HCT116 (cell line): ENCODE data around the gene IRAK2. TPM values are rescaled to one million over a fixed set of nuclear protein-coding genes. Genes with fewer than 3 reads are reported as not detected.

ENCODE experiments used
- ATAC-seq: fragments of 200-7000 bp; cut with Tn5 transposase; 2 replicates; pipeline ENCODE4 v1.9.1; 2020; ENCODE audit warnings: mild to moderate bottlenecking, moderate library complexity
- BruUV-seq: library from RNA; stranded (reverse); fragments of 400-500 nt; replicated peaks from 2 replicates; lab custom pipeline; 2021; lab: Mats Ljungman, UMichigan
- CTCF ChIA-PET: fragments of 300-600 bp; sonication (Branson Sonifier 250); formaldehyde crosslinking; loops from one replicate; lab custom pipeline; 2021; ENCODE audit warnings: antibody characterized with exemption; lab: Charles Lee
- POLR2A ChIA-PET: fragments of 300-600, 350-600 bp; sonication (Branson Sonifier 250); formaldehyde crosslinking; loops from one replicate; lab custom pipeline; 2021; ENCODE audit warnings: antibody characterized with exemption; lab: Charles Lee
- RAD21 ChIA-PET, 2 experiments: fragments of 300-600 bp; sonication (Branson Sonifier 250); formaldehyde crosslinking; loops; one replicate each; lab custom pipeline; 2023; ENCODE audit warnings: low total read pairs in 2 of 2; ENCODE audit not compliant: uncharacterized antibody in 2 of 2, unreplicated experiment in 2 of 2, low non-redundant PET in 1 of 2; lab: Charles Lee
- DNase-seq: peaks from one replicate; pipeline ENCODE4 v3.0.0-alpha.2; 2010; ENCODE audit warnings: low read depth, low spot score
- H2AFZ ChIP-seq: fragments of 200-600 bp; shearing (Covaris generic), sonication (generic); 2 replicates; pipeline ENCODE4 v1.6.1; 2017; ENCODE audit warnings: low read depth, mixed run types, mixed read lengths, antibody characterized with exemption, low read length; ENCODE audit not compliant: poor library complexity, severe bottlenecking
- H3K27ac ChIP-seq: 2 replicates; pipeline ENCODE4 v1.5.1; 2012; ENCODE audit warnings: low read depth, low read length
- H3K27me3 ChIP-seq: fragments of 200-600 bp; sonication (generic); 2 replicates; pipeline ENCODE4 v1.6.1; 2016; ENCODE audit warnings: mixed run types, low read length, mixed read lengths; ENCODE audit not compliant: insufficient read depth
- H3K36me3 ChIP-seq, 2 experiments: fragments of 200-500 bp in 1 of 2; fragments of 200-600 bp in 1 of 2; sonication (Bioruptor generic) in 1 of 2; sonication (generic) in 1 of 2; 2 replicates each; pipeline versions ENCODE4 v1.5.1 to v1.6.1; 2014 to 2016; ENCODE audit warnings: low read length in 2 of 2, inconsistent platforms in 1 of 2, mixed read lengths in 1 of 2, mixed run types in 1 of 2; ENCODE audit not compliant: insufficient read depth in 2 of 2, control insufficient read depth in 1 of 2
- H3K4me1 ChIP-seq, 2 experiments: fragments of 200-600 bp in 1 of 2; sonication (generic) in 1 of 2; 2 replicates each; pipeline versions ENCODE4 v1.5.1 to v1.6.1; 2012 to 2017; ENCODE audit warnings: low read length in 2 of 2, inconsistent platforms in 1 of 2, mild to moderate bottlenecking in 1 of 2, mixed read lengths in 1 of 2, mixed run types in 1 of 2, moderate library complexity in 1 of 2; ENCODE audit not compliant: insufficient read depth in 2 of 2, control insufficient read depth in 1 of 2
- H3K4me2 ChIP-seq: fragments of 200-600 bp; sonication (generic); 2 replicates; pipeline ENCODE4 v1.6.1; 2017; ENCODE audit warnings: mixed run types, low read length, mixed read lengths
- H3K4me3 ChIP-seq, 2 experiments: fragments of 200-600 bp in 1 of 2; sonication (generic) in 1 of 2; replicated peaks in 1 of 2; 2 replicates each; pipeline ENCODE4 v1.5.1; 2011 to 2016; ENCODE audit warnings: low read length in 2 of 2, control low read depth in 1 of 2, low read depth in 1 of 2, mild to moderate bottlenecking in 1 of 2, mixed read lengths in 1 of 2, mixed run types in 1 of 2
- H3K79me2 ChIP-seq: fragments of 200-600 bp; sonication (generic); 2 replicates; pipeline ENCODE4 v1.6.1; 2017; ENCODE audit warnings: mild to moderate bottlenecking, mixed run types, low read length, moderate library complexity, mixed read lengths; ENCODE audit not compliant: insufficient read depth
- H3K9ac ChIP-seq: fragments of 200-600 bp; sonication (generic); 2 replicates; pipeline ENCODE4 v1.6.1; 2016; ENCODE audit warnings: low read length, mixed read lengths
- H3K9me2 ChIP-seq: fragments of 200-600 bp; sonication (generic), shearing (Covaris generic); 2 replicates; pipeline ENCODE4 v1.6.1; 2017; ENCODE audit warnings: mixed run types, mild to moderate bottlenecking, moderate library complexity; ENCODE audit not compliant: insufficient read depth
- H3K9me3 ChIP-seq, 2 experiments: fragments of 200-500 bp in 1 of 2; fragments of 200-600 bp in 1 of 2; sonication (Bioruptor generic) in 1 of 2; sonication (generic) in 1 of 2; 2 replicates each; pipeline ENCODE4 v1.6.1; 2014 to 2017; ENCODE audit warnings: low read length in 2 of 2, mixed read lengths in 2 of 2, inconsistent platforms in 1 of 2, low read depth in 1 of 2, mild to moderate bottlenecking in 1 of 2, mixed run types in 1 of 2, moderate library complexity in 1 of 2; ENCODE audit not compliant: control insufficient read depth in 1 of 2, insufficient read depth in 1 of 2
- H4K20me1 ChIP-seq: fragments of 200-600 bp; sonication (generic), shearing (Covaris generic); 2 replicates; pipeline ENCODE4 v1.6.1; 2017; ENCODE audit warnings: mixed run types, mild to moderate bottlenecking, moderate library complexity; ENCODE audit not compliant: insufficient read depth
- CEBPB ChIP-seq: IDR thresholded peaks from 2 replicates; pipeline ENCODE4 v1.6.1; 2012; ENCODE audit warnings: low read depth
- EGR1 ChIP-seq: IDR thresholded peaks from 2 replicates; pipeline ENCODE4 v1.6.1; 2012; ENCODE audit warnings: low read depth
- ELF1 ChIP-seq: IDR thresholded peaks from 2 replicates; pipeline ENCODE4 v1.6.1; 2012; ENCODE audit warnings: low read depth, borderline replicate concordance
- FOSL1 ChIP-seq: IDR thresholded peaks from 2 replicates; pipeline ENCODE4 v1.6.1; 2012; ENCODE audit warnings: low read depth
- JUND ChIP-seq: IDR thresholded peaks from 2 replicates; pipeline ENCODE4 v1.6.1; 2012
- MAX ChIP-seq: IDR thresholded peaks from 2 replicates; pipeline ENCODE4 v1.6.1; 2012
- POLR2A ChIP-seq: IDR thresholded peaks from 2 replicates; pipeline ENCODE4 v1.7.0; 2011; ENCODE audit warnings: borderline replicate concordance; ENCODE audit not compliant: insufficient read depth, insufficient read length; ENCODE audit errors: extremely low read depth
- POLR2AphosphoS5 ChIP-seq: IDR thresholded peaks from 2 replicates; pipeline ENCODE4 v1.6.1; 2011; ENCODE audit warnings: mild to moderate bottlenecking, low read depth, low read length, moderate library complexity
- RAD21 ChIP-seq: IDR thresholded peaks from 2 replicates; pipeline ENCODE4 v1.6.1; 2012; ENCODE audit warnings: low read depth, mild to moderate bottlenecking
- SP1 ChIP-seq: IDR thresholded peaks from 2 replicates; pipeline ENCODE4 v1.6.1; 2012; ENCODE audit warnings: low read depth
- SRF ChIP-seq: IDR thresholded peaks from 2 replicates; pipeline ENCODE4 v1.6.1; 2012; ENCODE audit warnings: low read depth
- TCF7L2 ChIP-seq: IDR thresholded peaks from 2 replicates; pipeline ENCODE4 v1.7.0; 2011; ENCODE audit warnings: borderline replicate concordance, inconsistent platforms; ENCODE audit not compliant: insufficient read depth, insufficient read length; ENCODE audit errors: extremely low read depth
- ZBTB33 ChIP-seq: IDR thresholded peaks from 2 replicates; pipeline ENCODE4 v1.6.1; 2011; ENCODE audit warnings: mild to moderate bottlenecking, low read length, moderate library complexity; ENCODE audit not compliant: insufficient replicate concordance; ENCODE audit errors: extremely low read depth
- ZFX ChIP-seq: fragments of 450-650 bp; IDR thresholded peaks from 2 replicates; pipeline ENCODE4 v1.6.1; 2017
- ZNF274 ChIP-seq: fragments of 200-500 bp; sonication (Bioruptor generic); IDR thresholded peaks from 2 replicates; pipeline ENCODE4 v1.6.1; 2014; ENCODE audit warnings: mild to moderate bottlenecking, low read depth, low read length, inconsistent platforms
- intact Hi-C: fragments of 100-400 bp; cut with micrococcal nuclease; formaldehyde crosslinking; loops from 2 replicates; pipeline ENCODE4 v1.10.0; 2022
- total RNA-seq: library from RNA; stranded (reverse); gene quantifications from one replicate; pipeline ENCODE4 v1.2.1, GENCODE V29; 2021; ENCODE audit not compliant: unreplicated experiment
- TF ChIP-seq, protein P1 (sequence below), 3 experiments: fragments of 200-600 bp in 1 of 3; sonication (generic) in 1 of 3; IDR thresholded peaks in 2 of 3; conservative IDR thresholded peaks in 1 of 3; 2 replicates each; pipeline ENCODE4 v1.5.1; 2012 to 2017; ENCODE audit warnings: low read depth in 2 of 3, low read length in 2 of 3, antibody characterized with exemption in 1 of 3, borderline replicate concordance in 1 of 3, control low read depth in 1 of 3, mild to moderate bottlenecking in 1 of 3, mixed read lengths in 1 of 3, mixed run types in 1 of 3, moderate library complexity in 1 of 3; ENCODE audit not compliant: insufficient read depth in 1 of 3

IRAK2 gene
- total RNA-seq, 1 experiment from 2014 or later = 3.6 TPM

GRCh38 chr3:10196389-10197052 is 31.8 kb downstream of the IRAK2 start:
- Histone ChIP-seq H3K9me2 (no peaks in the 10 kb centered on the region), H3K36me3 (no peaks in the 10 kb centered on the region), H3K79me2 (no peaks in the 10 kb centered on the region), H4K20me1 (no peaks in the 10 kb centered on the region), H2AFZ (no peak overlapping the region), H3K4me2 (no peak overlapping the region), H3K27ac (no peak overlapping the region), H3K9me3 (no peaks in the 10 kb centered on the region), H3K4me3 (no peak overlapping the region), H3K4me1 (peaks cover 34 to 49% of the 10 kb centered on the region in 2 experiments), H3K9ac (no peak overlapping the region), H3K27me3 (no peaks in the 10 kb centered on the region)
- TF ChIP-seq TCF7L2 (no peak), JUND (no peak), CEBPB (no peak), ZNF274 (no peak), MAX (no peak), ZFX (no peak), SP1 (no peak), POLR2AphosphoS5 (no peak)
- intact Hi-C loops = no loop called here
- ChIA-PET POLR2A (no interaction called here), RAD21 (no interaction called here), CTCF (no interaction called here)
- BruUV-seq = no TSS peak
- ATAC-seq (no peak), DNase-seq (no peak)

DNA sequence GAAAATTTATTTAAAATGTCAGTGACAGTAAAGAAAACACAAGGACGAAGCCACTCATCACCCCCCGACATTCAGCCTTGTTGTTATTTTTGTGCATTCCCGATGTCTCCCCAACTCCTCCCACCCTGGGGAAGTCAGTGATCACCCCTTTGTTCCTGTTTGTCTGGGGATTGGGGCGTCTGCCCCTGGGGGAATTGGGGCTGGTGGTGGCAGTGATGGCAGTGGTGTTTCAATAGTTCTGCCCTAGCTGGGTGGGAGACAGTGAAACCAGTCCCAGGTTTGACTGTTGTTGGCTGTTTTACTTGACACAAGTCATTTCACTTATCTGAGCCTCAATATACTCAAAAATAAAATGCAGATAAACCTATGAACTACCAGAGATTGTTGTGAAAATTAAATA is 33.5 kb downstream of the IRAK2 start:
- Histone ChIP-seq H3K4me1 (peaks cover 17 to 32% of the 10 kb centered on the region in 2 experiments), H3K27ac (no peak overlapping the region), H4K20me1 (no peaks in the 10 kb centered on the region), H3K9me3 (no peaks in the 10 kb centered on the region), H3K4me2 (no peak overlapping the region), H3K79me2 (no peaks in the 10 kb centered on the region), H3K9me2 (no peaks in the 10 kb centered on the region), H3K9ac (no peak overlapping the region), H3K4me3 (no peak overlapping the region), H3K36me3 (no peaks in the 10 kb centered on the region), H3K27me3 (no peaks in the 10 kb centered on the region), H2AFZ (no peak overlapping the region)
- RAD21 ChIA-PET = no interaction called here
- no TSS peak for BruUV-seq
- intact Hi-C loops = no loop called here
- POLR2A ChIA-PET = no interaction called here
- DNase-seq = no peak
- ATAC-seq = no peak
- CTCF ChIA-PET = no interaction called here
- TF ChIP-seq MAX = no peak
- TF ChIP-seq ZBTB33 = no peak
- TF ChIP-seq ZNF274 = no peak
- TF ChIP-seq, protein P1, sequence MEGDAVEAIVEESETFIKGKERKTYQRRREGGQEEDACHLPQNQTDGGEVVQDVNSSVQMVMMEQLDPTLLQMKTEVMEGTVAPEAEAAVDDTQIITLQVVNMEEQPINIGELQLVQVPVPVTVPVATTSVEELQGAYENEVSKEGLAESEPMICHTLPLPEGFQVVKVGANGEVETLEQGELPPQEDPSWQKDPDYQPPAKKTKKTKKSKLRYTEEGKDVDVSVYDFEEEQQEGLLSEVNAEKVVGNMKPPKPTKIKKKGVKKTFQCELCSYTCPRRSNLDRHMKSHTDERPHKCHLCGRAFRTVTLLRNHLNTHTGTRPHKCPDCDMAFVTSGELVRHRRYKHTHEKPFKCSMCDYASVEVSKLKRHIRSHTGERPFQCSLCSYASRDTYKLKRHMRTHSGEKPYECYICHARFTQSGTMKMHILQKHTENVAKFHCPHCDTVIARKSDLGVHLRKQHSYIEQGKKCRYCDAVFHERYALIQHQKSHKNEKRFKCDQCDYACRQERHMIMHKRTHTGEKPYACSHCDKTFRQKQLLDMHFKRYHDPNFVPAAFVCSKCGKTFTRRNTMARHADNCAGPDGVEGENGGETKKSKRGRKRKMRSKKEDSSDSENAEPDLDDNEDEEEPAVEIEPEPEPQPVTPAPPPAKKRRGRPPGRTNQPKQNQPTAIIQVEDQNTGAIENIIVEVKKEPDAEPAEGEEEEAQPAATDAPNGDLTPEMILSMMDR (IDR thresholded peaks at IDR 0.05 in 2 of 3, conservative IDR thresholded peaks at IDR 0.05 in 1 of 3; ENCODE audit: borderline replicate concordance in 1 of 3, insufficient read depth in 1 of 3, low read depth in 2 of 3, low read length in 2 of 3) = no peak
- TF ChIP-seq POLR2A = no peak
- no peak for TF ChIP-seq ZFX
- TF ChIP-seq ELF1 = no peak
- no peak for TF ChIP-seq JUND
- TF ChIP-seq RAD21 = no peak
- no peak for TF ChIP-seq FOSL1
- no peak for TF ChIP-seq POLR2AphosphoS5
- TF ChIP-seq SRF = no peak
- no peak for TF ChIP-seq TCF7L2
- no peak for TF ChIP-seq EGR1
